Stomach smooth muscle (tissue), 2 donors: Measurements from ENCODE around the gene ADAMTSL1.

Experiments
- H3K27ac ChIP-seq: one replicate; pipeline ENCODE4 v1.7.0; 2013; ENCODE audit warnings: mild to moderate bottlenecking, low read length, inconsistent platforms
- H3K27me3 ChIP-seq, 2 donors: one replicate each; pipeline ENCODE4 v1.7.0; 2013; ENCODE audit warnings: low read length in 2 of 2; ENCODE audit not compliant: insufficient read depth in 2 of 2, control insufficient read depth in 1 of 2
- H3K36me3 ChIP-seq, 2 donors: one replicate each; pipeline ENCODE4 v1.7.0; 2013; ENCODE audit warnings: low read length in 2 of 2; ENCODE audit not compliant: control insufficient read depth in 2 of 2, insufficient read depth in 2 of 2
- H3K4me1 ChIP-seq: one replicate; pipeline ENCODE4 v1.7.0; 2013; ENCODE audit warnings: low read length; ENCODE audit not compliant: control insufficient read depth, insufficient read depth
- H3K4me3 ChIP-seq, 2 donors: one replicate each; pipeline ENCODE4 v1.7.0; 2013; ENCODE audit warnings: low read length in 2 of 2
- H3K9ac ChIP-seq, 2 donors: one replicate each; pipeline ENCODE4 v1.7.0; 2013; ENCODE audit warnings: low read length in 2 of 2, mild to moderate bottlenecking in 1 of 2
- H3K9me3 ChIP-seq, 2 donors: one replicate each; pipeline ENCODE4 v1.7.0; 2013; ENCODE audit warnings: low read length in 2 of 2; ENCODE audit not compliant: control insufficient read depth in 2 of 2
- donor health status: healthy.
- donor health status: Pancreatic carcinoma.

The ADAMTSL1 gene

GRCh38 chr9:18800579-18800978 is 326.6 kb downstream of the ADAMTSL1 start:
- Histone ChIP-seq H3K27me3 (no peaks in the 10 kb centered on the region), H3K9me3 (no peaks in the 10 kb centered on the region), H3K27ac (no peak overlapping the region), H3K36me3 (peaks cover 0 to 5% of the 10 kb centered on the region in 2 donors), H3K4me1 (peaks cover 10% of the 10 kb centered on the region), H3K4me3 (no peak overlapping the region), H3K9ac (no peak overlapping the region)

- Histone ChIP-seq H3K9ac (no peak overlapping the region), H3K36me3 (no peaks in the 10 kb centered on the region), H3K27ac (no peak overlapping the region), H3K27me3 (no peaks in the 10 kb centered on the region), H3K4me3 (no peak overlapping the region), H3K9me3 (no peaks in the 10 kb centered on the region), H3K4me1 (peaks cover 5% of the 10 kb centered on the region)
These were observed 331.4 kb downstream of the ADAMTSL1 start for GRCh38 chr9:18805386-18805785.

- no peaks in the 10 kb centered on the region for H3K36me3 ChIP-seq
- H3K9me3 ChIP-seq, result no peaks in the 10 kb centered on the region
- H3K27ac ChIP-seq, result peak overlapping the region; percentile 49
- H3K4me3 ChIP-seq, result no peak overlapping the region
- no peak overlapping the region for H3K9ac ChIP-seq
- peaks cover 5% of the 10 kb centered on the region for H3K4me1 ChIP-seq
- no peaks in the 10 kb centered on the region for H3K27me3 ChIP-seq
These were observed 332.5 kb downstream of the ADAMTSL1 start for GRCh38 chr9:18806232-18807080.

- H3K27me3 ChIP-seq, result no peaks in the 10 kb centered on the region
- H3K27ac ChIP-seq, result no peak overlapping the region
- no peaks in the 10 kb centered on the region for H3K36me3 ChIP-seq
- no peak overlapping the region for H3K4me3 ChIP-seq
- peaks cover 4% of the 10 kb centered on the region for H3K4me1 ChIP-seq
- no peak overlapping the region for H3K9ac ChIP-seq
- no peaks in the 10 kb centered on the region for H3K9me3 ChIP-seq
These were observed 336.6 kb downstream of the ADAMTSL1 start for GRCh38 chr9:18810581-18810980.

GRCh38 chr9:18811171-18811570 is 337.2 kb downstream of the ADAMTSL1 start:
- Histone ChIP-seq H3K27ac (no peak overlapping the region), H3K9me3 (no peaks in the 10 kb centered on the region), H3K4me3 (no peak overlapping the region), H3K9ac (no peak overlapping the region), H3K4me1 (no peaks in the 10 kb centered on the region), H3K27me3 (no peaks in the 10 kb centered on the region), H3K36me3 (no peaks in the 10 kb centered on the region)

- Histone ChIP-seq H3K9me3 (no peaks in the 10 kb centered on the region), H3K36me3 (peaks cover 4 to 5% of the 10 kb centered on the region in 2 donors), H3K4me1 (peaks cover 8% of the 10 kb centered on the region), H3K27ac (no peak overlapping the region), H3K27me3 (no peaks in the 10 kb centered on the region), H3K9ac (no peak overlapping the region), H3K4me3 (no peak overlapping the region)
These were observed 345.5 kb downstream of the ADAMTSL1 start for GRCh38 chr9:18819418-18819817.

- Histone ChIP-seq H3K4me1 (peaks cover 12% of the 10 kb centered on the region), H3K9ac (no peak overlapping the region), H3K36me3 (peaks cover 4 to 5% of the 10 kb centered on the region in 2 donors), H3K4me3 (no peak overlapping the region), H3K9me3 (no peaks in the 10 kb centered on the region), H3K27me3 (no peaks in the 10 kb centered on the region), H3K27ac (no peak overlapping the region)
These were observed 346.7 kb downstream of the ADAMTSL1 start for GRCh38 chr9:18820566-18821095.

- H3K36me3 ChIP-seq, result peaks cover 4 to 5% of the 10 kb centered on the region in 2 donors
- no peak overlapping the region for H3K27ac ChIP-seq
- no peak overlapping the region for H3K9ac ChIP-seq
- H3K9me3 ChIP-seq, result no peaks in the 10 kb centered on the region
- H3K27me3 ChIP-seq, result no peaks in the 10 kb centered on the region
- no peak overlapping the region for H3K4me3 ChIP-seq
- H3K4me1 ChIP-seq, result peaks cover 12% of the 10 kb centered on the region
These were observed 347.8 kb downstream of the ADAMTSL1 start for GRCh38 chr9:18821788-18822187.

- Histone ChIP-seq H3K4me3 (no peak overlapping the region), H3K27ac (no peak overlapping the region), H3K27me3 (no peaks in the 10 kb centered on the region), H3K9ac (no peak overlapping the region), H3K36me3 (peaks cover 0 to 2% of the 10 kb centered on the region in 2 donors), H3K4me1 (peaks cover 12% of the 10 kb centered on the region), H3K9me3 (no peaks in the 10 kb centered on the region)
These were observed 348.9 kb downstream of the ADAMTSL1 start for GRCh38 chr9:18822850-18823249.

- no peak overlapping the region for H3K4me3 ChIP-seq
- H3K4me1 ChIP-seq, result peaks cover 12% of the 10 kb centered on the region
- no peaks in the 10 kb centered on the region for H3K27me3 ChIP-seq
- no peak overlapping the region for H3K9ac ChIP-seq
- no peak overlapping the region for H3K27ac ChIP-seq
- H3K9me3 ChIP-seq, result no peaks in the 10 kb centered on the region
- peaks cover 0 to 2% of the 10 kb centered on the region in 2 donors for H3K36me3 ChIP-seq
These were observed 350.2 kb downstream of the ADAMTSL1 start for GRCh38 chr9:18824095-18824666.
